Naive thymus-derived CD4-positive, alpha-beta T cell (primary cell): ENCODE measurements around the gene HYAL2. TPM values are rescaled to one million over a fixed set of nuclear protein-coding genes. Genes with fewer than 3 reads are reported as not detected.
A peak's percentile ranks its signal among the peaks of the same experiment; 100 is the strongest.
"Not testable (repeated sequence)": the region's sequence is repeated elsewhere in the genome, so short reads cannot be mapped to it uniquely, and the experiment has no call there.

Experiments used
- ATAC-seq: fragments of 150-1000 bp; cut with Tn5 transposase; 2 replicates; pipeline ENCODE4 v1.10.0; 2021; ENCODE audit warnings: mild to moderate bottlenecking, moderate library complexity
- CTCF ChIA-PET: fragments of 350-600 bp; sonication (Branson Sonifier 250); formaldehyde crosslinking; loops from one replicate; lab custom pipeline; 2021; ENCODE audit warnings: antibody characterized with exemption; lab: Charles Lee
- POLR2A ChIA-PET: fragments of 350-600 bp; sonication (Branson Sonifier 250); formaldehyde crosslinking; loops from one replicate; lab custom pipeline; 2021; ENCODE audit warnings: antibody characterized with exemption, inconsistent platforms; lab: Charles Lee
- DNase-seq, 9 donors: peaks; one replicate each; pipeline versions ENCODE4 v3.0.0 to v3.0.0-alpha.2; 2020 to 2022; ENCODE audit warnings: mixed read lengths in 1 of 9
- H3K27ac ChIP-seq: one replicate; pipeline ENCODE4 v1.7.0; 2013; ENCODE audit warnings: mild to moderate bottlenecking, low read depth, low read length, moderate library complexity
- H3K27me3 ChIP-seq, 2 donors: one replicate each; pipeline ENCODE4 v1.7.0; 2013; ENCODE audit warnings: low read length in 2 of 2, mild to moderate bottlenecking in 2 of 2, moderate library complexity in 2 of 2; ENCODE audit not compliant: control insufficient read depth in 2 of 2, insufficient read depth in 2 of 2
- H3K36me3 ChIP-seq, 3 experiments: 1 replicate in 2 of 3; 2 replicates in 1 of 3; pipeline ENCODE4 v1.7.0; 2013; ENCODE audit warnings: low read length in 3 of 3, mild to moderate bottlenecking in 3 of 3, moderate library complexity in 1 of 3; ENCODE audit not compliant: insufficient read depth in 3 of 3, control insufficient read depth in 2 of 3
- H3K4me1 ChIP-seq, 2 donors: one replicate each; pipeline ENCODE4 v1.7.0; 2013; ENCODE audit warnings: low read length in 2 of 2, mild to moderate bottlenecking in 2 of 2, moderate library complexity in 1 of 2; ENCODE audit not compliant: control insufficient read depth in 2 of 2, insufficient read depth in 2 of 2
- H3K4me3 ChIP-seq: 2 replicates; pipeline ENCODE4 v1.7.0; 2013; ENCODE audit warnings: mild to moderate bottlenecking, low read length
- H3K9me3 ChIP-seq, 3 experiments: 1 replicate in 2 of 3; 2 replicates in 1 of 3; pipeline ENCODE4 v1.7.0; 2013; ENCODE audit warnings: low read length in 3 of 3; ENCODE audit not compliant: control insufficient read depth in 2 of 3
- H3K27ac Mint-ChIP-seq, 9 donors: one replicate each; pipeline ENCODE4 v1.8.0; 2020 to 2022; ENCODE audit warnings: mixed read lengths in 9 of 9, mild to moderate bottlenecking in 8 of 9, moderate library complexity in 5 of 9, inconsistent platforms in 2 of 9
- H3K27me3 Mint-ChIP-seq, 5 donors: one replicate each; pipeline ENCODE4 v1.8.0; 2021 to 2022; ENCODE audit warnings: mixed read lengths in 5 of 5, mild to moderate bottlenecking in 1 of 5
- H3K36me3 Mint-ChIP-seq, 5 donors: one replicate each; pipeline ENCODE4 v1.8.0; 2020 to 2022; ENCODE audit warnings: mixed read lengths in 5 of 5, mild to moderate bottlenecking in 3 of 5, inconsistent platforms in 1 of 5
- H3K4me1 Mint-ChIP-seq, 7 donors: one replicate each; pipeline ENCODE4 v1.8.0; 2020 to 2022; ENCODE audit warnings: mixed read lengths in 7 of 7, mild to moderate bottlenecking in 3 of 7, inconsistent platforms in 1 of 7
- H3K4me3 Mint-ChIP-seq, 10 donors: one replicate each; pipeline ENCODE4 v1.8.0; 2020 to 2022; ENCODE audit warnings: mild to moderate bottlenecking in 10 of 10, mixed read lengths in 10 of 10, moderate library complexity in 6 of 10, inconsistent platforms in 2 of 10
- H3K9me3 Mint-ChIP-seq, 11 donors: one replicate each; pipeline ENCODE4 v1.8.0; 2020 to 2022; ENCODE audit warnings: mixed read lengths in 11 of 11, mild to moderate bottlenecking in 4 of 11, inconsistent platforms in 1 of 11, moderate library complexity in 1 of 11
- intact Hi-C, 2 donors: fragments of 100-400 bp; cut with micrococcal nuclease; formaldehyde crosslinking; loops; one replicate each; pipeline ENCODE4 v1.15.1; 2023
- polyA plus RNA-seq, 2 donors: library from polyadenylated mRNA; unstranded; fragments of 300-500 nt; fragmentation: Illumina TruSeq; gene quantifications; one replicate each; pipeline ENCODE4 v1.2.3, GENCODE V29; 2021
- total RNA-seq, 6 experiments: library from RNA in 5 of 6; stranded (reverse) in 5 of 6; gene quantifications; 1 replicate in 5 of 6; 2 replicates in 1 of 6; pipeline ENCODE4 v1.2.3 and lab custom pipeline; 2021 to 2026

Gene HYAL2
- total and polyA plus RNA-seq, 7 experiments from 2014 or later = 1.5 to 5.3 (median 3.2) TPM

DNA sequence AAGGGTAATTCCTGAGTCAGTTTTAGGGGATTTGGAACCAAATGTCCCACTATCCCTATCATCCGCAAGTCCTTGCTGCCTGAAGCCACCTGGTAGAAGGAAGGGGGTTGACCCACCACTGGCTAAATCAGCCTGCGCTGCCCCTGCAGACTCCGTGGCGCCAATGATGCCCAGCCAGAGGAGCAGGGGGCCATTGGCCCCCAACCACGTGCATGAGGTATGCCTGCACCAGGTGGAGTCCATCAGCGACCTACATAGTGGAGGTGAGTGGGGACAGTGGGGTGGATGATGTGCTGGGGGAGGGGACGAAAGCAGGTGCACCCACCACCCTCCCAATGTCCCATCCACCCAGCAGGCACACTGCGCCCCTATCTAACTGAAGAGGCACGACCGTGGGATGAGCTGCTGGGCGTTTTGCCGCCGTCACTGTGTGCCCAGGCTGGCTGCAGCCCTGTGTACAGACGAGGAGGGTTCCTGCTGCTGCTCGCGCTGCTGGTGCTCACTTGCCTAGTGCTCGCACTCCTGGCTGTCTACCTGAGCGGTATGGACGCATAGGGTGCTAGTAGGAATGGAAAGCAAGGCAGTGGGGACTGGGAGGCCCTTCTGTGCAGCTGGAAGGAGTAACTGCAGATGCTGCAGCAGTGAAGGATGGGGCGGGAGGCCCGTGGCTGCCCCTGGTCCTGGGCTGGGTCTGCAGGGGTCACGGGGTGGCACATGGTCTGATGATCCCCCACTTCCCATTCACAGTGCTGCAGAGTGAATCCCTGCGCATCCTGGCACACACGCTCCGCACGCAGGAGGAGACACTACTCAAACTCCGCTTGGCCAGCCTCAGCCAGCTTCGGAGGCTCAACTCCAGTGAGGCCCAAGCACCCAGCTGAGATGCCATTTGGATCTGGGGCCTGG, 36.0 kb downstream of the HYAL2 start:
- no peak for DNase-seq

DNA sequence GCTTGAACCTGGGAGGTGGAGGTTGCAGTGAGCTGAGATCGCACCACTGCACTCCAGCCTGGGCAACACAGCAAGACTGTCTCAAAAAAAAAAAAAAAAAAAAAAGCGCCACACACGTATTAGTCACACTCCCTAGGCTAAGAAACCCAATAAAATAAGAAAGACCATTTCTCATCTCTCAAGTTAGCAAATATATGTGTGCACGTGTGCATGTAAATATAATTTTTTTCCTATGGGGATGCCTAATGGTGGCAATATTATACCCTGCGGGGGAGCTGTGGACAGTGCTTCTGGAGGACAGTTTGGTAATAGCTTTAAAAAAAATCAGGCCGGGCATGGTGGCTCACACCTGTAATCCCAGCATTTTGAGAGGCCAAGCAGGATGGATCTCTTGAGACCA, 38.4 kb downstream of the HYAL2 start:
- H3K9me3 Mint-ChIP-seq, H3K27me3 ChIP-seq, H3K27me3 Mint-ChIP-seq, H3K4me3 Mint-ChIP-seq, H3K27ac ChIP-seq, H3K4me1 ChIP-seq, intact Hi-C loops, H3K9me3 ChIP-seq, H3K4me3 ChIP-seq, H3K36me3 Mint-ChIP-seq, ATAC-seq, DNase-seq, H3K4me1 Mint-ChIP-seq, H3K27ac Mint-ChIP-seq: not testable (repeated sequence)
- H3K36me3 ChIP-seq = peaks cover 0 to 29% (median 4%) of the 10 kb centered on the region in 3 experiments
- ChIA-PET CTCF (interaction anchor here (0.7 to 1.4 kb wide), 2 partner anchors 57 to 65 kb away, joined by 3 read pairs; no protein-coding TSS in a partner anchor), POLR2A (interaction anchor here (0.6 to 0.9 kb wide), 2 partner anchors 14 to 763 kb away, joined by 3 read pairs; no protein-coding TSS in a partner anchor)

More for the DNA sequence above, 36.0 kb downstream of the HYAL2 start:
- Mint-ChIP-seq H3K4me1 (peaks cover 6 to 11% (median 7%) of the 10 kb centered on the region in 7 donors), H3K27me3 (no peaks in the 10 kb centered on the region), H3K27ac (peak overlapping the region in 2 of 9 donors; percentile 54 to 84), H3K36me3 (peaks cover 0 to 9% (median 1%) of the 10 kb centered on the region in 5 donors), H3K4me3 (no peak overlapping the region), H3K9me3 (no peaks in the 10 kb centered on the region)
- intact Hi-C loops = no loop called here
- no peak for ATAC-seq
- CTCF ChIA-PET = no interaction called here
- Histone ChIP-seq H3K36me3 (peaks cover 0 to 44% (median 9%) of the 10 kb centered on the region in 3 experiments), H3K27me3 (no peaks in the 10 kb centered on the region), H3K4me3 (no peak overlapping the region), H3K4me1 (peaks cover 5 to 9% of the 10 kb centered on the region in 2 donors), H3K9me3 (no peaks in the 10 kb centered on the region), H3K27ac (no peak overlapping the region)
- POLR2A ChIA-PET = no interaction called here

DNA sequence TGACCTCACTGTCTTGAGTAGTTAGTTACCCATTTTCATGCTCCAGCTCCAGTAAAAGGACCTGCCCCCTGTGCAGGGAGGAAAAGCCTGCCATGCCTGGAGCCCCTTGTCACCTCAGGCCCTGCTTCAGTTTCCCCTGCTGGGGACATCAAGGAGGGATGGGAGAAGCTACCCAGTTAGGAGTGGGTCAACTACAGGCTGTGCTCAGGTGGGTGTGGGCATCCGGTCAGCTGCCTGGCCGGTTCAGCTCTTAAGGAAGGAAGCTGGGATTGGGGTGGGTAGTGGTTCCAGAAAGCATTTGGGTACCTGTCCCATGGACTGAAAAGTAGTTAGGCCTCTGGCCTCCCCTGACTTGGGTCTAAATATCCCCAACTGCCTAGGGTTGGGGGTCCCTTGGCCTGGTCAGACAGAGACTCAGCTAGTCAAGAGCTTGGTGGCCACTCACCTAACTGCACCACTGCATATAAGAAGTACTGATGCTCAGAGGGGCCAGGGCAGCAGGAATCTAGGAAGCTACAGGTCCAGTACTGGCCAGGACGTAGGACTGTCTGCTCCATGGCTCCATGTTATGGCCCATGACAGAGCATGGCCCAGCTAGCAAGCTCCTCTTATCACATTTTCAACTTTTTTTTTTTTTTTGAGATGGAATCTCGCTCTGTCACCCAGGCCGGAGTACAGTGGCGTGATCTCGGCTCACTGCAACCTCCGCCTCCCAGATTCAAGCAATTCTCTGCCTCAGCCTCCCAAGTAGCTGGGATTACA, 43.1 kb downstream of the HYAL2 start:
- no peak for ATAC-seq
- DNase-seq = no peak
- Mint-ChIP-seq H3K27me3 (peaks cover 12 to 36% (median 18%) of the 10 kb centered on the region in 5 donors), H3K27ac (no peak overlapping the region), H3K4me1 (peaks cover 10 to 14% (median 12%) of the 10 kb centered on the region in 7 donors), H3K36me3 (no peaks in the 10 kb centered on the region), H3K9me3 (peaks cover 0 to 2% (median 0%) of the 10 kb centered on the region in 11 donors), H3K4me3 (no peak overlapping the region)
- intact Hi-C loops = no loop called here
- peaks cover under 1 to 9% of the 10 kb centered on the region in 2 donors for H3K4me1 ChIP-seq
- H3K27ac ChIP-seq = no peak overlapping the region
- H3K9me3 ChIP-seq = no peaks in the 10 kb centered on the region
- H3K36me3 ChIP-seq = no peaks in the 10 kb centered on the region
- ChIA-PET POLR2A (interaction anchor here (1.5 kb wide), 1 partner anchor 18 kb away, joined by 3 read pairs; no protein-coding TSS in a partner anchor), CTCF (interaction anchor here (0.6 kb wide), 1 partner anchor 639 kb away, joined by 3 read pairs; no protein-coding TSS in a partner anchor)
- H3K27me3 ChIP-seq = peaks cover 9 to 14% of the 10 kb centered on the region in 2 donors
- no peak overlapping the region for H3K4me3 ChIP-seq

DNA sequence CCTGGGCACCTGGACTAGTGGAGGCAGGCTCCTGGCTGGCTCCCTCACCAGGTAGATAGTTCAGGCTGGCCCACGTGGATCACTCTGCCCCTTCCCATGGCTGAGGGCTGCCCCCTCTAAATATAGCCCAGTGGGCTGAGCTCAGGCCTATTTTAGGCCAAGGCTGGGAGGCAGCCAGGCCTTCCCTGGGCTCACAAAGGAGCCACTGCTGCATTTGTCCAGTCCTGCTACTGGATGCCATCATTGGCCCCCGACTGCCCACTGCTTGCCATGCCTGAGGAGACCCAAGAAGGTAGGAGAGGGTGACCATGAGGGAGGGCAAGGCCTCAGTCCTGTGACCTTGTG, 43.7 kb downstream of the HYAL2 start, which contains the start of gene LSMEM2:
LSMEM2 (plus strand) TSS at position 208 of the 345 bp plus-strand sequence; CDS start at position 235, 27 bp downstream.
- ChIA-PET CTCF (interaction anchor here (1.1 kb wide), 1 partner anchor 18 kb away, joined by 4 read pairs; no protein-coding TSS in a partner anchor), POLR2A (interaction anchor here (1.5 kb wide), 1 partner anchor 18 kb away, joined by 3 read pairs; no protein-coding TSS in a partner anchor)
- Mint-ChIP-seq H3K9me3 (peaks cover 0 to 2% (median 0%) of the 10 kb centered on the region in 11 donors), H3K4me3 (no peak within 1 kb of the TSS), H3K27ac (no peak within 1 kb of the TSS), H3K27me3 (peaks cover 18 to 41% (median 23%) of the 10 kb centered on the region in 5 donors), H3K4me1 (peaks cover 14 to 20% (median 17%) of the 10 kb centered on the region in 7 donors), H3K36me3 (no peaks in the 10 kb centered on the region)
- intact Hi-C loops = no loop called here
- Histone ChIP-seq H3K36me3 (no peaks in the 10 kb centered on the region), H3K9me3 (no peaks in the 10 kb centered on the region), H3K27me3 (peaks cover 12 to 19% of the 10 kb centered on the region in 2 donors), H3K4me3 (no peak within 1 kb of the TSS), H3K4me1 (peaks cover 5 to 15% of the 10 kb centered on the region in 2 donors), H3K27ac (no peak within 1 kb of the TSS)
- no peak for ATAC-seq
- no peak for DNase-seq

DNA sequence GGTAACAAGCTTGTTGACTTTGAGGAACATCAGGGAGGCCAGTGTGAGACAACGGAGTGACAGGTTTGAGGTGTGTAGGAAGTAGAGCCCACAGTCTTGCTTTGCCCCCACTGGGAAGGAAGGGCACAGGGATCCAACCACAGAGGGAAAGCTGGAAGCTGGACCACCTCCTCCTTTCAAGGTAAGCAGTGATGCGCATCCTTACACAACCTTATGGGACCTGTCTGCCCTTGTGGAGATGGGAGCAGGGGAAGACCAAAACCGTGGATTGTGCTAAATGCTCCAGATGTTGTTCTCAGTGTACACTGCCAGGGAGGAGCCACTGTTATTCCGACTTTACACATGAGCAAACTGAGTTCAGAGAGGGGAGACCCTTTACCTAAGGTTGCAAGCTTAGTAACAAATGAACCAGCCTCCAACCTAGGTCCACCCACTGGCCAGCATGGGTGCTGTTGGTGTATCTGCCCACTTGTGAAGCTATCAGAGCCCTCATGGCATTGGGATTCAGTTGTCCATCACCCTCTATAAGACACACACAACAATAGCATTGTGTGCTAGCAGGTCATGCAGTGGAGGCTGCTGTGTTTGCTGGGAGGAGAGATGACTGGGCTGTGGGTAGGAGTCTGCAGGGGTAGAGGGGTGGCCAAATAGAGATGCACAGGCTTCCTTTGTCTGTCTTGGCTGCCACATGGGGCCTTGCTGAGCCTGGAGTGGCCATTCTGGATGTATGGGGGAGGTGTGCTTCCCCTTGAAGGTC, 44.2 kb downstream of the HYAL2 start:
- Mint-ChIP-seq H3K36me3 (no peaks in the 10 kb centered on the region), H3K27ac (no peak overlapping the region), H3K4me1 (peaks cover 15 to 21% (median 17%) of the 10 kb centered on the region in 7 donors), H3K9me3 (peaks cover 0 to 2% (median 0%) of the 10 kb centered on the region in 11 donors), H3K4me3 (no peak overlapping the region), H3K27me3 (peaks cover 18 to 41% (median 24%) of the 10 kb centered on the region in 5 donors)
- ATAC-seq (no peak), DNase-seq (no peak)
- peaks cover 12 to 21% of the 10 kb centered on the region in 2 donors for H3K27me3 ChIP-seq
- intact Hi-C loops = no loop called here
- no peaks in the 10 kb centered on the region for H3K9me3 ChIP-seq
- H3K4me3 ChIP-seq = no peak overlapping the region
- peaks cover 5 to 17% of the 10 kb centered on the region in 2 donors for H3K4me1 ChIP-seq
- POLR2A ChIA-PET = interaction anchor here (1.5 kb wide), 1 partner anchor 19 kb away, joined by 3 read pairs; no protein-coding TSS in a partner anchor
- no peak overlapping the region for H3K27ac ChIP-seq
- CTCF ChIA-PET = interaction anchor here (0.6 to 1.7 kb wide), 3 partner anchors 17 to 323 kb away, joined by 3 to 7 read pairs (median 4); no protein-coding TSS in a partner anchor
- H3K36me3 ChIP-seq = no peaks in the 10 kb centered on the region
